ENCODE results near the gene PHACTR1. TPM values are rescaled to one million over a fixed set of nuclear protein-coding genes. Genes with fewer than 3 reads are reported as not detected.

The PHACTR1 gene
- polyA plus RNA-seq, 2 of the 4 experiments (the other 2 are of a cell fraction) = not detected

GRCh38 chr6:12962987-12963386 lies 246.4 kb downstream of the PHACTR1 start:
- no peak overlapping the region for H3K4me3 ChIP-seq
- no peak for ATAC-seq
- POLR2A ChIA-PET = no interaction called here
- no peak for TF ChIP-seq BCL3 (IDR thresholded peaks at IDR 0.05)
- TF ChIP-seq ESRRA (IDR thresholded peaks at IDR 0.05; ENCODE audit: borderline replicate concordance, low read length) = no peak
- no peak for TF ChIP-seq MAZ (IDR thresholded peaks at IDR 0.05; ENCODE audit: borderline replicate concordance, low read depth, low read length)
- TF ChIP-seq FOSB (CRISPR knock-in tag; IDR thresholded peaks at IDR 0.05) = no peak
- no peaks in the 10 kb centered on the region for H3K4me1 ChIP-seq
- H3K9me3 ChIP-seq = no peaks in the 10 kb centered on the region
- CTCF ChIA-PET = no interaction called here
- H3K27ac ChIP-seq = no peak overlapping the region
- no peak for FAIRE-seq
- 25% methylated on average over 5 of the region's 5 CpGs for WGBS (ENCODE audit: missing lambda C conversion rate)
- no peak for DNase-seq (ENCODE audit: low read depth in 1 of 2, low spot score in 1 of 2)
- H3K4me2 ChIP-seq = no peak overlapping the region

- DNase-seq (ENCODE audit: low read depth in 1 of 2, low spot score in 1 of 2) (no peak), FAIRE-seq (no peak), ATAC-seq (no peak)
- no peaks in the 10 kb centered on the region for H3K9me3 ChIP-seq
- no peaks in the 10 kb centered on the region for H3K4me1 ChIP-seq
- WGBS (ENCODE audit: missing lambda C conversion rate) = 25% methylated on average over 4 of the region's 4 CpGs
- POLR2A ChIA-PET = no interaction called here
- TF ChIP-seq ZC3H11A (IDR thresholded peaks at IDR 0.05) (no peak), ZFP36 (IDR thresholded peaks at IDR 0.05; ENCODE audit: borderline replicate concordance, partially characterized antibody) (no peak), RCOR1 (IDR thresholded peaks at IDR 0.05; ENCODE audit: low read depth, low read length) (no peak), CBX2 (IDR thresholded peaks at IDR 0.05; ENCODE audit: borderline replicate concordance, low read depth) (no peak), EHF (CRISPR knock-in tag; IDR thresholded peaks at IDR 0.05) (no peak), ESRRA (IDR thresholded peaks at IDR 0.05; ENCODE audit: borderline replicate concordance, low read length) (no peak), MYC (IDR thresholded peaks at IDR 0.05; ENCODE audit: borderline replicate concordance, low read length) (no peak), HOXA7 (CRISPR knock-in tag; IDR thresholded peaks at IDR 0.05) (no peak), NR3C1 (IDR thresholded peaks at IDR 0.05) (no peak)
- no peak overlapping the region for H3K4me3 ChIP-seq
- CTCF ChIA-PET = no interaction called here
- no peak overlapping the region for H3K27ac ChIP-seq
- H3K4me2 ChIP-seq = no peak overlapping the region
These were observed 247.0 kb downstream of the PHACTR1 start for GRCh38 chr6:12963567-12963966.

GRCh38 chr6:12967686-12968085 lies 251.1 kb downstream of the PHACTR1 start:
- ChIA-PET POLR2A (no interaction called here), CTCF (interaction anchor here (0.9 kb wide), 1 partner anchor 19 kb away, joined by 3 read pairs; no protein-coding TSS in a partner anchor)
- FAIRE-seq = no peak
- TF ChIP-seq POLR2A (IDR thresholded peaks at IDR 0.05; ENCODE audit: low read length) (no peak), EHMT2 (IDR thresholded peaks at IDR 0.05; ENCODE audit: low read depth) (no peak), EP300 (IDR thresholded peaks at IDR 0.05) (no peak), SMC3 (IDR thresholded peaks at IDR 0.05) (no peak), JUNB (IDR thresholded peaks at IDR 0.05) (no peak), CEBPB (IDR thresholded peaks at IDR 0.05) (no peak), FOXS1 (CRISPR knock-in tag; IDR thresholded peaks at IDR 0.05) (no peak), NR3C1 (IDR thresholded peaks at IDR 0.05) (no peak), HOXB13 (CRISPR knock-in tag; IDR thresholded peaks at IDR 0.05; ENCODE audit: low read depth) (no peak)
- H3K9me3 ChIP-seq = no peaks in the 10 kb centered on the region
- no peak overlapping the region for H3K4me3 ChIP-seq
- no peaks in the 10 kb centered on the region for H3K4me1 ChIP-seq
- DNase-seq (ENCODE audit: low read depth in 1 of 2, low spot score in 1 of 2) = no peak
- 57% methylated on average over 7 of the region's 7 CpGs for WGBS (ENCODE audit: missing lambda C conversion rate)
- H3K27ac ChIP-seq = no peak overlapping the region
- H3K4me2 ChIP-seq = no peak overlapping the region
- ATAC-seq = no peak

- H3K9me3 ChIP-seq = no peaks in the 10 kb centered on the region
- CTCF ChIA-PET = interaction anchor here (0.9 kb wide), 1 partner anchor 19 kb away, joined by 3 read pairs; no protein-coding TSS in a partner anchor
- 25% methylated on average over 4 of the region's 4 CpGs for WGBS (ENCODE audit: missing lambda C conversion rate)
- H3K27ac ChIP-seq = no peak overlapping the region
- POLR2A ChIA-PET = no interaction called here
- H3K4me1 ChIP-seq = 0 out of 3 replicates have a peak, but pooled peaks cover 3% of the 10 kb centered on the region
- FAIRE-seq (no peak), DNase-seq (ENCODE audit: low read depth in 1 of 2, low spot score in 1 of 2) (no peak), ATAC-seq (no peak)
- no peak overlapping the region for H3K4me3 ChIP-seq
- TF ChIP-seq CHD2 (IDR thresholded peaks at IDR 0.05; ENCODE audit: low read length, partially characterized antibody) (no peak), SMC3 (IDR thresholded peaks at IDR 0.05) (no peak), NR3C1 (IDR thresholded peaks at IDR 0.05) (no peak)
- no peak overlapping the region for H3K4me2 ChIP-seq
These were observed 251.7 kb downstream of the PHACTR1 start for GRCh38 chr6:12968290-12968689.

All from A549 (cell line).